Astrocyte (in vitro differentiated cells and primary cell): ENCODE results near the gene UBD. TPM values are rescaled to one million over a fixed set of nuclear protein-coding genes. Genes with fewer than 3 reads are reported as not detected.

Experiments
- DNase-seq: peaks from one replicate; pipeline ENCODE4 v3.0.0-alpha.2; 2010; ENCODE audit warnings: low read depth
- FAIRE-seq: peaks from 2 replicates; lab custom pipeline; 2011; peaks lifted over from hg19 to GRCh38; lab: Jason Lieb, UNC
- H2AFZ ChIP-seq: 2 replicates; pipeline ENCODE4 v1.6.0; 2012; ENCODE audit warnings: low read depth, low read length, inconsistent platforms
- H3K27ac ChIP-seq: 2 replicates; pipeline ENCODE4 v1.5.1; 2011; ENCODE audit warnings: low read depth, low read length, inconsistent platforms
- H3K27me3 ChIP-seq: 2 replicates; pipeline ENCODE4 v1.6.0; 2011; ENCODE audit warnings: low read length, inconsistent platforms; ENCODE audit not compliant: insufficient read depth
- H3K36me3 ChIP-seq: 2 replicates; pipeline ENCODE4 v1.5.1; 2011; ENCODE audit warnings: low read length, inconsistent platforms; ENCODE audit not compliant: insufficient read depth
- H3K4me1 ChIP-seq: 2 replicates; pipeline ENCODE4 v1.5.1; 2011; ENCODE audit warnings: low read length, inconsistent platforms; ENCODE audit not compliant: insufficient read depth
- H3K4me2 ChIP-seq: 2 replicates; pipeline ENCODE4 v1.6.0; 2012; ENCODE audit warnings: low read length, inconsistent platforms
- H3K4me3 ChIP-seq: 2 replicates; pipeline ENCODE4 v1.5.1; 2011; ENCODE audit warnings: low read depth, mild to moderate bottlenecking, low read length, inconsistent platforms; ENCODE audit not compliant: insufficient read depth
- H3K79me2 ChIP-seq: 2 replicates; pipeline ENCODE4 v1.6.0; 2012; ENCODE audit warnings: mild to moderate bottlenecking, low read length, inconsistent platforms; ENCODE audit not compliant: insufficient read depth
- H3K9ac ChIP-seq: 2 replicates; pipeline ENCODE4 v1.6.0; 2012; ENCODE audit warnings: mild to moderate bottlenecking, low read length, inconsistent platforms
- H3K9me3 ChIP-seq: 2 replicates; pipeline ENCODE4 v1.5.1; 2012; ENCODE audit warnings: low read depth, mild to moderate bottlenecking, low read length, inconsistent platforms; ENCODE audit not compliant: insufficient read depth
- H4K20me1 ChIP-seq: 2 replicates; pipeline ENCODE4 v1.6.0; 2012; ENCODE audit warnings: low read length, inconsistent platforms; ENCODE audit not compliant: insufficient read depth
- H3K27ac Mint-ChIP-seq: one replicate; pipeline ENCODE4 v1.8.0; 2021; ENCODE audit warnings: mild to moderate bottlenecking, mixed read lengths; ENCODE audit not compliant: unreplicated experiment
- H3K27me3 Mint-ChIP-seq: one replicate; pipeline ENCODE4 v1.8.0; 2021; ENCODE audit warnings: low read depth, mixed read lengths; ENCODE audit not compliant: unreplicated experiment
- H3K36me3 Mint-ChIP-seq: one replicate; pipeline ENCODE4 v1.8.0; 2021; ENCODE audit warnings: low read depth, mixed read lengths; ENCODE audit not compliant: unreplicated experiment
- H3K4me1 Mint-ChIP-seq: one replicate; pipeline ENCODE4 v1.8.0; 2021; ENCODE audit warnings: low read depth, mixed read lengths; ENCODE audit not compliant: unreplicated experiment
- H3K4me3 Mint-ChIP-seq: one replicate; pipeline ENCODE4 v1.8.0; 2021; ENCODE audit warnings: mild to moderate bottlenecking, moderate library complexity, mixed read lengths; ENCODE audit not compliant: unreplicated experiment
- H3K9me3 Mint-ChIP-seq: one replicate; pipeline ENCODE4 v1.8.0; 2021; ENCODE audit warnings: mild to moderate bottlenecking, mixed read lengths; ENCODE audit not compliant: unreplicated experiment
- CTCF ChIP-seq: IDR thresholded peaks from 2 replicates; pipeline ENCODE4 v1.5.1; 2011; ENCODE audit warnings: low read depth, mild to moderate bottlenecking, inconsistent platforms, low read length, moderate library complexity; ENCODE audit not compliant: insufficient read depth
- EZH2 ChIP-seq: IDR thresholded peaks from 2 replicates; pipeline ENCODE4 v1.6.1; 2012; ENCODE audit warnings: mild to moderate bottlenecking, low read length, inconsistent platforms; ENCODE audit not compliant: insufficient read depth
- total RNA-seq: library from RNA; stranded (reverse); gene quantifications from 2 replicates; pipeline ENCODE4 v1.2.1, GENCODE V29; 2021

The UBD gene
- total RNA-seq, 1 donor from 2014 or later = 9.9 TPM

DNA sequence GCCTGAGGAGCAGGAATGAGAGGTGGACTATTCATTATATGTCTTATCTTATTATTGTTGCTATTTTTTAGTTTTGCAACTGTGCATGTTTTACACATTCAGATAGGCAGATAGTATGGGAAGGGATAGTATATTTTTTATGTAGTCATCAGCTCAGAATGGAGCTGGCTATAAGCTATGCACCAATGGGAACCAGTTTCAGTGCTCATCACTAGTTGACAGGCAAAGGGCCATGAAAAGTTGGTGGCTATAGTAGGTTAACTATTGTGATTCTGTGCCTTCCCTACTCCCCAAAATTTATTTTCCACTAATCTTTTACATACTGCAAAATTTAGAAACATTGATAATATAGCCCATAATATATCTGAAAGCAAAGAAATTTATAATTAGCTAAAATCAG is 5.3 kb upstream of the UBD start:
- no peak overlapping the region for H3K4me3 ChIP-seq
- no peak overlapping the region for H3K27ac ChIP-seq
- H3K27ac Mint-ChIP-seq = no peak overlapping the region
- H3K4me1 Mint-ChIP-seq = peaks cover 6% of the 10 kb centered on the region
- H4K20me1 ChIP-seq = no peaks in the 10 kb centered on the region
- no peak overlapping the region for H2AFZ ChIP-seq
- no peaks in the 10 kb centered on the region for H3K4me1 ChIP-seq
- H3K9me3 ChIP-seq = no peaks in the 10 kb centered on the region
- DNase-seq = no peak
- H3K27me3 Mint-ChIP-seq = peaks cover 1% of the 10 kb centered on the region
- H3K27me3 ChIP-seq = no peaks in the 10 kb centered on the region
- H3K36me3 ChIP-seq = no peaks in the 10 kb centered on the region
- peaks cover 7% of the 10 kb centered on the region for H3K9me3 Mint-ChIP-seq
- no peak overlapping the region for H3K4me3 Mint-ChIP-seq
- TF ChIP-seq CTCF = no peak
- TF ChIP-seq EZH2 = no peak
- no peak overlapping the region for H3K4me2 ChIP-seq
- no peak for FAIRE-seq
- no peaks in the 10 kb centered on the region for H3K36me3 Mint-ChIP-seq
- no peak overlapping the region for H3K9ac ChIP-seq
- no peaks in the 10 kb centered on the region for H3K79me2 ChIP-seq

GRCh38 chr6:29563435-29563965 is 4.0 kb upstream of the UBD start:
- Histone ChIP-seq H2AFZ (no peak overlapping the region), H3K4me2 (no peak overlapping the region), H3K27ac (no peak overlapping the region), H3K4me3 (no peak overlapping the region), H3K27me3 (no peaks in the 10 kb centered on the region), H3K9ac (no peak overlapping the region), H3K9me3 (no peaks in the 10 kb centered on the region), H3K4me1 (no peaks in the 10 kb centered on the region), H3K79me2 (no peaks in the 10 kb centered on the region), H3K36me3 (no peaks in the 10 kb centered on the region), H4K20me1 (no peaks in the 10 kb centered on the region)
- Mint-ChIP-seq H3K4me1 (peaks cover 17% of the 10 kb centered on the region), H3K4me3 (no peak overlapping the region), H3K36me3 (no peaks in the 10 kb centered on the region), H3K27me3 (peaks cover 1% of the 10 kb centered on the region), H3K27ac (peak overlapping the region; percentile 35), H3K9me3 (peaks cover 7% of the 10 kb centered on the region)
- FAIRE-seq (no peak), DNase-seq (no peak)
- no peak for TF ChIP-seq EZH2
- TF ChIP-seq CTCF = no peak

GRCh38 chr6:29561606-29562181 is 2.2 kb upstream of the UBD start:
- Histone ChIP-seq H3K9me3 (no peaks in the 10 kb centered on the region), H3K4me1 (no peaks in the 10 kb centered on the region), H3K9ac (no peak overlapping the region), H3K4me2 (no peak overlapping the region), H3K4me3 (no peak overlapping the region), H3K36me3 (no peaks in the 10 kb centered on the region), H3K27me3 (no peaks in the 10 kb centered on the region), H4K20me1 (no peaks in the 10 kb centered on the region), H3K79me2 (no peaks in the 10 kb centered on the region), H3K27ac (no peak overlapping the region), H2AFZ (no peak overlapping the region)
- peaks cover 7% of the 10 kb centered on the region for H3K9me3 Mint-ChIP-seq
- no peak overlapping the region for H3K27ac Mint-ChIP-seq
- H3K27me3 Mint-ChIP-seq = peaks cover under 1% of the 10 kb centered on the region
- no peak overlapping the region for H3K4me3 Mint-ChIP-seq
- DNase-seq (no peak), FAIRE-seq (no peak)
- no peaks in the 10 kb centered on the region for H3K36me3 Mint-ChIP-seq
- H3K4me1 Mint-ChIP-seq = peaks cover 17% of the 10 kb centered on the region
- TF ChIP-seq EZH2 = no peak
